CD4-positive, CD25-positive, alpha-beta regulatory T cell (primary cell): ENCODE measurements around the gene CHKB. TPM values are rescaled to one million over a fixed set of nuclear protein-coding genes. Genes with fewer than 3 reads are reported as not detected.
"Not testable (repeated sequence)": the region's sequence is repeated elsewhere in the genome, so short reads cannot be mapped to it uniquely, and the experiment has no call there.

Source experiments
- ATAC-seq, 2 donors: fragments of 150-1000 bp; cut with Tn5 transposase; one replicate each; pipeline ENCODE4 v1.10.0; 2021; ENCODE audit warnings: low read depth in 2 of 2, moderate number of reproducible peaks in 2 of 2, moderate library complexity in 1 of 2
- DNase-seq, 3 donors: peaks; one replicate each; pipeline versions ENCODE4 v3.0.0 to v3.0.0-alpha.2; 2012 to 2022; ENCODE audit warnings: mixed read lengths in 1 of 3
- H3K27ac ChIP-seq: one replicate; pipeline ENCODE4 v1.7.0; 2013; ENCODE audit warnings: mild to moderate bottlenecking, low read length; ENCODE audit not compliant: insufficient read depth, poor library complexity, severe bottlenecking
- H3K27me3 ChIP-seq: one replicate; pipeline ENCODE4 v1.7.0; 2013; ENCODE audit warnings: low read length; ENCODE audit not compliant: control insufficient read depth, insufficient read depth
- H3K36me3 ChIP-seq: one replicate; pipeline ENCODE4 v1.7.0; 2013; ENCODE audit warnings: mild to moderate bottlenecking, low read length, moderate library complexity; ENCODE audit not compliant: control insufficient read depth, insufficient read depth
- H3K4me1 ChIP-seq: 2 replicates; pipeline ENCODE4 v1.7.0; 2013; ENCODE audit warnings: mild to moderate bottlenecking, low read length; ENCODE audit not compliant: insufficient read depth, control insufficient read depth, poor library complexity, severe bottlenecking
- H3K4me3 ChIP-seq: one replicate; pipeline ENCODE4 v1.7.0; 2013; ENCODE audit warnings: low read depth, mild to moderate bottlenecking, low read length, moderate library complexity
- H3K9me3 ChIP-seq, 2 experiments: 1 replicate in 1 of 2; 2 replicates in 1 of 2; pipeline ENCODE4 v1.7.0; 2013; ENCODE audit warnings: low read length in 2 of 2, mild to moderate bottlenecking in 1 of 2, moderate library complexity in 1 of 2; ENCODE audit not compliant: control insufficient read depth in 2 of 2
- H3K27ac Mint-ChIP-seq, 3 donors: one replicate each; pipeline ENCODE4 v1.8.0; 2020 to 2022; ENCODE audit warnings: mild to moderate bottlenecking in 3 of 3, mixed read lengths in 3 of 3, moderate library complexity in 2 of 3
- H3K27me3 Mint-ChIP-seq: one replicate; pipeline ENCODE4 v1.8.0; 2022; ENCODE audit warnings: mild to moderate bottlenecking, mixed read lengths
- H3K36me3 Mint-ChIP-seq: one replicate; pipeline ENCODE4 v1.8.0; 2020; ENCODE audit warnings: mixed read lengths
- H3K4me1 Mint-ChIP-seq, 4 donors: one replicate each; pipeline ENCODE4 v1.8.0; 2020 to 2022; ENCODE audit warnings: mixed read lengths in 4 of 4, mild to moderate bottlenecking in 1 of 4
- H3K4me3 Mint-ChIP-seq, 4 donors: one replicate each; pipeline ENCODE4 v1.8.0; 2020 to 2022; ENCODE audit warnings: mild to moderate bottlenecking in 4 of 4, mixed read lengths in 4 of 4, moderate library complexity in 3 of 4
- H3K9me3 Mint-ChIP-seq, 7 donors: one replicate each; pipeline ENCODE4 v1.8.0; 2020 to 2022; ENCODE audit warnings: mixed read lengths in 7 of 7, mild to moderate bottlenecking in 3 of 7, moderate library complexity in 2 of 7
- polyA plus RNA-seq, 4 donors: library from polyadenylated mRNA; unstranded; fragments of 300-500 nt; fragmentation: Illumina TruSeq; gene quantifications; one replicate each; pipeline ENCODE4 v1.2.3, GENCODE V29; 2021
- total RNA-seq: library from RNA; stranded (reverse); gene quantifications from one replicate; pipeline ENCODE4 v1.2.3, GENCODE V29; 2022

Gene CHKB
- total and polyA plus RNA-seq, 5 donors from 2014 or later = 39.8 to 162 (median 45.4) TPM

DNA sequence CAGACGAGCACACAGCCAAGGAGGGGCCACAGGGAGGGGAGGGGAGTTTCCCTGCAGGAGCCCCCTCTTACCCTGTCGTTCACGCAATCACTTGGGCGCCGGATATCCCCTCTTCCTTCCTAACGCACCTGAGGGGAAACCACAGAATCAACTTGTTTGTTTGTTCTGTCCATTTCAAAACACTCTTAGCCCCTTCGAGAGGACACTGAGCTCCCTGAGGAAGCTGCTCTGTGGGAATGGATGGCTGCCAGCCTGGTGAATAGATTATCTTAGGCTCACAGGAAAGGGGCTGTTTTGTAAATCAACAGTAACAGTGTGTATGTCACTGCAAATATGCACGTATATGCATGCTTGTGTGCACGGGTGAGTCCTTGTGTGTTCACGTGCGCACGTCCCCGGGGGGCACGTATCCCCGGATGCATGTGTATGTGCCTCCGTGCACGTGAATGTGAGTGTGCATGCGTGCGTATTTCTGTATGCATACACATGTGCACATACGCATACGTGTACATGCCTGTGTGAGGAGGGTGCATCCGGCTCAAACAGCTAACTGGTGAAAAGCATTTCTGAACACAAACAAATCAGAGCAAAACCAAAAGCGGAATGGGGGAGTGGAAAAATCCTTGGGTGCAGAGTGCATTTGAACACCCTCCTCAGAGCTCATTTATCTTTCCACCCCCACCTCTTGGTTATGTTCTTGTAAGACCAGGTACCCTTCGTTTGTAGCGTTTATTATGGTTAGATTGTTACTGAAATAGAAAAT, 38.1 kb upstream of the CHKB start:
- DNase-seq (peak; percentile 87 to 91 (median 88)), ATAC-seq (peak; percentile 67 to 72)
- Histone ChIP-seq H3K9me3 (no peaks in the 10 kb centered on the region), H3K4me3 (peak overlapping the region; percentile 82), H3K27ac (peak overlapping the region; percentile 98), H3K36me3 (peaks cover 2% of the 10 kb centered on the region), H3K27me3 (no peaks in the 10 kb centered on the region), H3K4me1 (peaks cover 35% of the 10 kb centered on the region)
- H3K9me3 Mint-ChIP-seq = no peaks in the 10 kb centered on the region
- H3K36me3 Mint-ChIP-seq = peaks cover 4% of the 10 kb centered on the region
- H3K4me3 Mint-ChIP-seq = peak overlapping the region; percentile 91 to 97 (median 91)
- H3K4me1 Mint-ChIP-seq = peaks cover 0 to 41% (median 24%) of the 10 kb centered on the region in 4 donors
- peaks cover 5% of the 10 kb centered on the region for H3K27me3 Mint-ChIP-seq
- H3K27ac Mint-ChIP-seq = peak overlapping the region; percentile 96 to 98 (median 97)

DNA sequence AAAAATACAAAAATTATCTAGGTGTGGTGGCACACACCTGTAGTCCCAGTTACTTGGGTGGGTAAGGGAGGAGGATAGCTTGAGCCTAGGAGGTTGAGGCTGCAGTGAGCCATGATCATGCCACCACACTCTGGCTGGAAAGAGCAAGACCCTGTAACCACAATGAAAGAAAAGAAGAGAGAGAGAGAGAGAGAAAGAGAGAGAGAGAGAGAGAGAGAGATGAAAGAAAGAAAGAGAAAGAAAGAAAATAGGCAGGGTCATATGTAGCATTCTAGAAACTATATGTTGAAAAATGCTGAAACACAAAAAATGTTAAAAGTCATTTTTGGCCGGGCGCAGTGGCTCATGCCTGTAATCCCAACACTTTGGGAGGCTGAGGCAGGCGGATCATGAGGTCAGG, 31.6 kb upstream of the CHKB start:
- not testable (repeated sequence) for H3K36me3 Mint-ChIP-seq, H3K27ac Mint-ChIP-seq, H3K4me1 ChIP-seq, ATAC-seq, H3K36me3 ChIP-seq, H3K9me3 Mint-ChIP-seq, H3K4me3 ChIP-seq, H3K4me1 Mint-ChIP-seq, H3K27ac ChIP-seq, H3K27me3 ChIP-seq, H3K9me3 ChIP-seq, H3K4me3 Mint-ChIP-seq, DNase-seq
- H3K27me3 Mint-ChIP-seq = peaks cover 45% of the 10 kb centered on the region

DNA sequence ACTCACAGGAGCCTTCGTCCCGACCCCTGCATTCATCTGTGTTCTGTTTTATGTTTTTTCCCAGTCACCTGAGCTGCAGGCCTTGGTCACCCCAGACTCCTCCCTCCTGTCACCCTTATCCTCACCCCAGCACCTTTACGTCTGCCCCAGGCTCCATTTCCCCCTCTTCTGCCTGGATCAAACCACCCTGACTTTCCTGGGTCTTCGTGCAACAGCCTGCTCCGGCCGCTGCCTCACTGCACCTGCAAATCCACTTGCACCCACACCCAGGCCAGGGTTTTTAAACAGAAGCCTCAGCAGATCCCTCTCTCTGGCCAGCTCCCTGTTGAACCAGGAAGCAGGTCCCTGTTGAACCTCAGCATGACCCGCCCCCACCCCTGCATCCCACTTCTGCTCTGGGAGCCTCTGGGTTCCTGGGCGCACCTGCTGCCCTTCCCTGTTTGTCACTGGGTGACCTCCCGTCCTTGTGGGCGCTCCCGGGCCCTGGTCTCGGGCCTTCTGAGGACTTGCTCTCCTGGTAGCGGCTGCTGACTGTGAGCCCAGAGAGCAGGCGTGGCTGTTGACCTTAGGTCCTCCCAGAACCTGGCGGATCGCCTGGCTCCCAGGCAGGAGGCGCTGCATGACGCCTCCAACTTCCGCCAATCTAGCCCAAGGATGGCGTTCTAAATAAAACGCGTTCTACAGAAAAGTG, 30.8 kb upstream of the CHKB start:
- no peaks in the 10 kb centered on the region for H3K9me3 Mint-ChIP-seq
- Histone ChIP-seq H3K4me3 (no peak overlapping the region), H3K4me1 (no peaks in the 10 kb centered on the region), H3K9me3 (no peaks in the 10 kb centered on the region), H3K27me3 (no peaks in the 10 kb centered on the region), H3K36me3 (no peaks in the 10 kb centered on the region), H3K27ac (no peak overlapping the region)
- no peaks in the 10 kb centered on the region for H3K36me3 Mint-ChIP-seq
- DNase-seq (no peak), ATAC-seq (no peak)
- H3K4me3 Mint-ChIP-seq = no peak overlapping the region
- no peak overlapping the region for H3K27ac Mint-ChIP-seq
- peaks cover 47% of the 10 kb centered on the region for H3K27me3 Mint-ChIP-seq
- H3K4me1 Mint-ChIP-seq = peaks cover 0 to 10% (median 2%) of the 10 kb centered on the region in 4 donors

DNA sequence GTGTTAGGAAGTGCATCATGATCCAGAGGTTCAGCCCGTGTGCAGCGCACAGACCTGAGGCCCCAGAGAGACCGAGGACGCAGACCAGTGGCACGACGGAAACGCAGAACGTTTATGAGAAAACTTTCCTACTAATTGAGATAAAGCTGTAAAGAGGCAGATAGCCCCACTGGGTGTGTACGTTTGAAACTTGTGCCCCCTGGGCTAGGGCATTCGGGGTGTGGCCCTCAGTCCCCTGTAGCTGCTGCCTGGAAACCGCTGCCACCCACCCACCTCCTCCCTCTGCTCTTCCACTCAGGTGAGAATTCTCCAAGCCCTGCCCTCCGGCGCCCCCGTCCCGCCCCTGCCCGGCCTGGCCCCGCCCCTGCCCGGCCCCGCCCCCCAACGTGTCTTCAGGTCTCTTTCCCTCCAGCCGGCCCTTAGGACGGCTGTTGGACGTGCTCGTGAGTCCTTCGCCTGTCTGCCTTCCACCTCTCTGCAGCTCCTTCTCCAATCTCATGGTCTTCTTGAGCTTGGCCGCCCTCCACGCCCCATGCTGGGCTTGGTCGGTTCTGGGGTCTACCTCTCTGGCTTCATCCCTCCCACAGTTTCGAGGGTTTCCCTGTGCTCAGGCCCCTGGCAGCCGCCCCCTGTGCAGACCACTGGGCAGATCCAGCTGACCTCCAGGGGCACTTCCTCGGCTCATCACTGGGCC, 30.0 kb upstream of the CHKB start:
- H3K27me3 Mint-ChIP-seq = peaks cover 52% of the 10 kb centered on the region
- peak overlapping the region in 1 of 4 donors; percentile 1 for H3K4me3 Mint-ChIP-seq
- Histone ChIP-seq H3K27me3 (no peaks in the 10 kb centered on the region), H3K9me3 (no peaks in the 10 kb centered on the region), H3K27ac (no peak overlapping the region), H3K4me3 (no peak overlapping the region), H3K4me1 (no peaks in the 10 kb centered on the region), H3K36me3 (no peaks in the 10 kb centered on the region)
- H3K36me3 Mint-ChIP-seq = no peaks in the 10 kb centered on the region
- H3K27ac Mint-ChIP-seq = no peak overlapping the region
- no peaks in the 10 kb centered on the region for H3K9me3 Mint-ChIP-seq
- peaks cover 0 to 10% (median 2%) of the 10 kb centered on the region in 4 donors for H3K4me1 Mint-ChIP-seq
- no peak for DNase-seq
- peak in 1 of 2 donors; percentile 45 for ATAC-seq

DNA sequence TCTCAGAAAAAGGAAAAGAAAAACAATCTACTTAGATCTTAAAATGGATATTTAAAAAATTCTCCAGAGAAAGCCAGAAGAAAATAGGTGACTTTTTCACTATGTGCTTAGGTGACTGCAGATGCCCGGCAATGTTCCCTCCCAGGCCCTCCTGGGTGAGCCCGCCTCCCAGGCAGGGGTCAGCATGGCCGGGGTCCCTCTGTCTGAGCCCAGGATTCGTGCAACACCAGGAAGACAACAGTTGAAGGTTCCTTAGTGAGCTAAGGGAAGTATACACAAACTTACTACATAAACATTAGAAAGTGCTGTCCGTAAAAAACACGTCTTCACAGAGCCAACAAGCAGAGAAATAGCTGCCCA, 29.5 kb upstream of the CHKB start:
- Histone ChIP-seq H3K36me3 (no peaks in the 10 kb centered on the region), H3K27me3 (no peaks in the 10 kb centered on the region), H3K27ac (no peak overlapping the region), H3K9me3 (no peaks in the 10 kb centered on the region), H3K4me3 (no peak overlapping the region), H3K4me1 (no peaks in the 10 kb centered on the region)
- no peak for DNase-seq
- peaks cover 0 to 10% (median 2%) of the 10 kb centered on the region in 4 donors for H3K4me1 Mint-ChIP-seq
- peaks cover 52% of the 10 kb centered on the region for H3K27me3 Mint-ChIP-seq
- H3K4me3 Mint-ChIP-seq = peak overlapping the region in 1 of 4 donors; percentile 1
- ATAC-seq = no peak
- H3K27ac Mint-ChIP-seq = no peak overlapping the region
- H3K9me3 Mint-ChIP-seq = no peaks in the 10 kb centered on the region
- no peaks in the 10 kb centered on the region for H3K36me3 Mint-ChIP-seq

DNA sequence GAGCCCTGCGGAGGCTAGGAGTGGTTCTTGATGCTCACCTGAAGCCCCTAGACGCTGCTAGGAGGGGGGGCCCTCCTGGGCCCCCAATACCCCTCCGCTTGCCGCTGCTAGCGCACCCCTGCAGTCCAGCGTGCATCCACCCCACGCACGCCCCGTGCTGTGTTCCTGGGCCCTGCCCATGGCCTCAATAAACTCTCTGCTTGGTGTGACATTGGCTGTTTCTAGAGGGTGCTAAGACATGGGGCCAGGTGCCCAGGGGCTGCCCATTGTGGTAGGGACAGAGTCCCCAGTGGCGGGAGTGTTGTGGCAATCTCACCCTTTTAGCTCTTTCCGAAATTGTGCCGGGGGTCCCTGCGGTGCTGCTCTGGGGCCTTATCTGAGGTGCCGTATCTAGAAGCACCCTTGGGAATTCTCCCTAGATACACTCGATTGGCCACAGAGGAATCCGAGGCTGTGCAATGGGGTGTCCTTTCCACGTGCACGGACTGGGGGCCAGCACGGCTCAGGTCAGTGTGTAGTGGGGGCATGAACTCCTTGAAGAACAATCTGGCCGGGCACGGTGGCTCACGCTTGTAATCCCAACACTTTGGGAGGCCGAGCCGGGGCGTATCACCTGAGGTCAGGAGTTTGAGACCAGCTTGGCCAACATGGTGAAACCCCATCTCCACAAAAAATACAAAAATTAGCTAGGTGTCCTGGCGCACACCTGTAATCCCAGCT, 28.9 kb upstream of the CHKB start:
- no peaks in the 10 kb centered on the region for H3K4me1 ChIP-seq
- no peak for DNase-seq
- no peaks in the 10 kb centered on the region for H3K27me3 ChIP-seq
- H3K4me1 Mint-ChIP-seq = peaks cover 0 to 10% (median 2%) of the 10 kb centered on the region in 4 donors
- H3K4me3 Mint-ChIP-seq = no peak overlapping the region
- no peak for ATAC-seq
- peaks cover 53% of the 10 kb centered on the region for H3K27me3 Mint-ChIP-seq
- no peaks in the 10 kb centered on the region for H3K36me3 ChIP-seq
- no peaks in the 10 kb centered on the region for H3K9me3 Mint-ChIP-seq
- no peak overlapping the region for H3K4me3 ChIP-seq
- no peaks in the 10 kb centered on the region for H3K9me3 ChIP-seq
- no peaks in the 10 kb centered on the region for H3K36me3 Mint-ChIP-seq
- no peak overlapping the region for H3K27ac ChIP-seq
- H3K27ac Mint-ChIP-seq = no peak overlapping the region

DNA sequence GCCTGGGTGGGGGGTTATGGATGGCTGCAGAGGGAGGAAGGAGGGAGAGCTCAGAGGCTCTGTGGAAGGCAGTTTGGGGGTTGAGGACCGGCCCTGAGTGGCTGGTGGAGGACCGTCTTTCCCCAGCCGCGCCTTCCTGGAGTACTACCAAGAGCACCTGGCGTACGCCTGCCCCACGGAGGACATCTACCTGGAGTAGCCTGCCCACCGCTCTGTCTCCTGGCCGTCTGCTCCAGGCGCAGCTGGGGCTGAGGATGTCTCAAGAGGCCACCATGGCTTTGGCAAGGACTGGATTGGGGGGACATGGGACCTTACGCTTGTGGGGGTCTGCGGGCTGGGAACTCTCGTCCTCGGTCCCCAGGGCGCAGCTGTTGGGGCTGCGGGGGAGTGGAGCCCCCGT, 27.9 kb upstream of the CHKB start:
- DNase-seq (no peak), ATAC-seq (no peak)
- Histone ChIP-seq H3K4me1 (no peaks in the 10 kb centered on the region), H3K27ac (no peak overlapping the region), H3K36me3 (no peaks in the 10 kb centered on the region), H3K27me3 (no peaks in the 10 kb centered on the region), H3K9me3 (no peaks in the 10 kb centered on the region), H3K4me3 (no peak overlapping the region)
- Mint-ChIP-seq H3K4me3 (no peak overlapping the region), H3K36me3 (no peaks in the 10 kb centered on the region), H3K27ac (no peak overlapping the region), H3K9me3 (no peaks in the 10 kb centered on the region), H3K27me3 (peaks cover 53% of the 10 kb centered on the region), H3K4me1 (peaks cover 0 to 10% (median 2%) of the 10 kb centered on the region in 4 donors)
